ENCODE data around the gene GPR31.

DNA sequence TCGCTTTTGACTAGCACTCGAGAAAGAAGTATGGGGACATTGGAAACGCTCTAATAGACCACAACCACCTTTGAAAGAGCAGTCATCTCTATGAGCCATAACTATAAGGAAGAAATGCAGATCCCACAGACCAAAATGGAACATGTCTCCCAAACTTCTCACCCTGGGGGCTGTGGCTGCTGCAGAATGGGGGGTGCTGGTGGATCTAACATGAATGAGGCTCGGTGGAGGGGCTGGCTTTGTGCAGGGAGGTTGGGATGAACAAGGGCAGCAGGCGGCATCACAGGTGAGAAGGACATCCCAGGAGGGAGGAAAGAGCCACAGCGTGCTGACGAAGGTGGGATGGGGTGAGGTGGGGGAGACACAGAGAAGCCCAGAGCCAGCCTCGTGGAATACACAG is 45.4 kb downstream of the GPR31 start:
- TF ChIP-seq, protein P1, sequence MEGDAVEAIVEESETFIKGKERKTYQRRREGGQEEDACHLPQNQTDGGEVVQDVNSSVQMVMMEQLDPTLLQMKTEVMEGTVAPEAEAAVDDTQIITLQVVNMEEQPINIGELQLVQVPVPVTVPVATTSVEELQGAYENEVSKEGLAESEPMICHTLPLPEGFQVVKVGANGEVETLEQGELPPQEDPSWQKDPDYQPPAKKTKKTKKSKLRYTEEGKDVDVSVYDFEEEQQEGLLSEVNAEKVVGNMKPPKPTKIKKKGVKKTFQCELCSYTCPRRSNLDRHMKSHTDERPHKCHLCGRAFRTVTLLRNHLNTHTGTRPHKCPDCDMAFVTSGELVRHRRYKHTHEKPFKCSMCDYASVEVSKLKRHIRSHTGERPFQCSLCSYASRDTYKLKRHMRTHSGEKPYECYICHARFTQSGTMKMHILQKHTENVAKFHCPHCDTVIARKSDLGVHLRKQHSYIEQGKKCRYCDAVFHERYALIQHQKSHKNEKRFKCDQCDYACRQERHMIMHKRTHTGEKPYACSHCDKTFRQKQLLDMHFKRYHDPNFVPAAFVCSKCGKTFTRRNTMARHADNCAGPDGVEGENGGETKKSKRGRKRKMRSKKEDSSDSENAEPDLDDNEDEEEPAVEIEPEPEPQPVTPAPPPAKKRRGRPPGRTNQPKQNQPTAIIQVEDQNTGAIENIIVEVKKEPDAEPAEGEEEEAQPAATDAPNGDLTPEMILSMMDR (IDR thresholded peaks at IDR 0.05; ENCODE audit: poor library complexity), result no peak
- TF ChIP-seq EZH2 (IDR thresholded peaks at IDR 0.05; ENCODE audit: borderline replicate concordance) (no peak), EZH2phosphoT487 (IDR thresholded peaks at IDR 0.05; ENCODE audit: low read depth, severe bottlenecking, unreplicated experiment) (no peak)
